DMS153 (cell line): ENCODE measurements around the gene WDR18.

ENCODE experiments used
- DNase-seq: peaks from one replicate; lab custom pipeline; 2025; lab: John Stamatoyannopoulos, UW

WDR18 gene

GRCh38 chr19:964761-965694, 19.1 kb upstream of the WDR18 start:
- no peak for DNase-seq

- no peak for DNase-seq
These were observed 17.6 kb upstream of the WDR18 start for GRCh38 chr19:966485-967088.

GRCh38 chr19:970695-971094, 13.4 kb upstream of the WDR18 start:
- no peak for DNase-seq

- no peak for DNase-seq
These were observed 12.3 kb upstream of the WDR18 start for GRCh38 chr19:971795-972194.

GRCh38 chr19:972281-972680, 11.9 kb upstream of the WDR18 start:
- DNase-seq = no peak

DNA sequence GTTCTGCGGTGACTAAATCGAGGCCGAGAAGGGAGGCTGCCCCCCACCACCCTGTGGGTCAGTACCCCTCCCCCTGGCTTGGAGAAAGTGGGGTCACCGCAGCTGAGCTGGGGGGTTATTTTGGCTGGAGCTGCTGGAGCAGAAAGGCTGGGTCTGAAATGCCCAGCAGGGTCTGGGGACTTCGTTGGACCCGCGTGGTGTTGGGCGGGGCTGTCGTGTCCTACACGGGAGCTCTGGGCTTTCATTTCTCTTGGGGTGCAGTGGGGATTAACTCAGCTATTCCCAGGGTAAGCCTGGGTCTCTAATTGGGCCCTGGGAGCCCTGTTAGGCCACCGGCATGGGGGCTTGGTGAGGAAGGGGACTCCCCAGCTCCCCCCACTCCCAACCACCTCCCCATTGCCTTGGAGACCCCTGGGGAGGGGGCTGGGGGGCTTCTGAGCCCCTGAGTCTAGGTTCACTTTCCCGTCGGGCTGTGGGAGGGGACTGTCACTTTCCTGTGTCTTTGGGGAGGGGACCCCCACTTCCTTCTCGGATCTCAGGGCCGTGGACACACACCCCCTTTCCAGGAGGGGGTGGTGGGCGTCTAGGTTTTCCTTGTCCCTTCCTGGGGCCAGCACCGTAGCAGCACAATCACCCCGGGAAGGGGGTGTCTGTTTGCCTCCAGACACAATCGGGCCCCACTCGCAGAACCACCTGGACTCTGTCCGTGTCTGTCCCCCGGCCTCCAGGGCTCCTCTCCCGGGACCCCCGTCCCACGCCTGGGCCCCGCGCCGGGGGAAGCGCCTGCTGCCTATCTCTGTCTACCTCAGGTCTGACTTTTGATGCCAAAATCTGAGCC, 10.2 kb upstream of the WDR18 start:
- DNase-seq = no peak

DNA sequence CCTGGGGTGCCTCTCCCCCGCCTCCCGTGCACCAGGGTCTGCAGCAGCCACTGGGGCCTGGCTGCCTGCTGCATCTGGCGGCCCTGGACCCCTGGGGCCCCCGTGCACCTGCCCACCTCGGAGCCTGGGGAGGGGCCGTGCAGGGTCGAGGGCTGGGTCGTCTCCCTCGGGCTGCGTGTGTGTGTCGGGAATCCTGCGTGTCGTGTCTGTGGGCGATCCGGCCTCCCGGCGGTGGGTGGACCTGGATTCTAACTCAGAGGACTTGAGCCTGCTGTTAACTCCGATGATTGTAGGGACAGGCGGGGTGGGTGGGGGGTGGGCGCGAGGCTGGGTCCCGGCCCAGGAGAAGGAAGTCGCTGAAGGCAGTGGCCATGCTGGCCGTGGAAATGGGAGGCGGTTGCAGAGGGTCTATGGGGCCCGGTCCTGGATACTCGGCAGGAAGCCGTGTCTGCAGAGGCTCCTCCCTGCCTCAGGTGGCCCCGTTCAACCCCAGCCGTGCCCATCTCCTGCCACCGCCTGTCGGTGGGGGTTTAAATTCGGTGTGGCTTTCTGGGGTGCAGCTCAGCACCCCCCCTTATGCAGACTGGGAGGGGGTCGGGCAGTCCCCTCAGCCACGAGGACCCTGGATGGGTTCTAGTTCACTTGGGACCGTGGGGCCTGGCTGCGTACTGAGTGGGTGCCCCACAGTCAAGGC, 9.4 kb upstream of the WDR18 start:
- no peak for DNase-seq

GRCh38 chr19:976476-976875, 7.7 kb upstream of the WDR18 start:
- no peak for DNase-seq

DNA sequence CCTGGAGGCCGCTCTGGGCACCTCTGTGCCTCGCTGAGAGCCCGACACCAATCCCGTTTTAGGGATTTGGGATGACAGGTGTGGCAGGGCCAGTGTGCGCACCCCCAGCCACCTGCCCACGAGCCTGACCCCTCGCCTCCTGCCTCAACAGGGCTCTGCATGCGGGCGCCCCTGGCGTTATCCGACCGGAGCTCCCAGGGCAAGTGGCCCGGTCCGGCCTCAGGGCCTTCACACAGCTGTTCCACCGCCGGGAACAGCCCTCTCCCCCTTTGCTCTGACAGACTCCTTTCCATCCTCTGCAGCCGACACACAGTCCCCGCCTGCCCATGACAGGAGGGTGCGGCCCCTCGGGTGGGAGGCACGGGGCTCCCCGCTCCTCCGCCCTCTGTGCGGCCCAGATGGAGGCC, 7.1 kb upstream of the WDR18 start:
- DNase-seq = no peak

- no peak for DNase-seq
These were observed 4.8 kb upstream of the WDR18 start for GRCh38 chr19:979318-979741.

DNA sequence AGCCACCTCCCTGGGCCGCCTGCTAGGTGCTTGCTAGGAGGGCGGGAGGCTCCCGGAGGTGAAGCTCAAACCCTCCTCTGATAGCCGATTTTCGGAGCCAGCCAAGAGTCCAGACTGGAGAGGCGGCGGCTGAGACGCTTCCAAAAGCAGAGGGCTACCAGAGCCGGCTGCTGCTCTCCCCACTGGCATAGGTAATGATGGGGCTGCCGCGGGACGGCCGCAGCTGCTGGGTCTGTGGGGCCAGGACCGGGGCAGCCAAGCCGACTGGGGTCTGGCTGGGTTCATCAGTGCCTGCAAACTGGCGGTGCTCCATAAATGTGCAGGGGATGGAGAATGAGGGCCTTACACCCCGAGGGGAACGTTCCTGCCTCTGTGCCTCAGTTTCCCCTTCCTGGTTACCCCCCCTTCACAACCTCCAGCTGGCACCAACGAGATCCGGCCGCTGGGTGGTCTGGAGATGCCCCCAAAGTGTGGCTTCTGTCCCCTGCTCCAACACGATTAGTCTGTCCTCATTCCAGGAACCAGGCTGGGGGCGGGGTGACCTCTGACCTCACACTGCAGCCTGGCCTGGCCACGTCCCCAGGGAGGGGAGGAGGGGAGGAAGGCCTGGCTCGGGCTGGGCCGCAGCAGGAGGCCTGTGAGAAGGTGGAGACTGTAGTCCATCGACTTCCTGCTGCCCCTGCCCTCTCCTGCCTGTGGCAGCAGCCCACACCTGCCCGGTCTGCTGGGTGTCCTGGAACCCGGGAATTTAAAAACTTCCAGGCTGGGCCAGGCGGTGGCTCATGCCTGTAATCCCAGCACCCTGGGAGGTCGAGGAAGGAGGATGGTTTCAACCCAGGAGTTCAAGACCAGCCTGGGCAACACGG, 3.8 kb upstream of the WDR18 start:
- no peak for DNase-seq

GRCh38 chr19:982567-983170, 1.5 kb upstream of the WDR18 start:
- DNase-seq = no peak

DNA sequence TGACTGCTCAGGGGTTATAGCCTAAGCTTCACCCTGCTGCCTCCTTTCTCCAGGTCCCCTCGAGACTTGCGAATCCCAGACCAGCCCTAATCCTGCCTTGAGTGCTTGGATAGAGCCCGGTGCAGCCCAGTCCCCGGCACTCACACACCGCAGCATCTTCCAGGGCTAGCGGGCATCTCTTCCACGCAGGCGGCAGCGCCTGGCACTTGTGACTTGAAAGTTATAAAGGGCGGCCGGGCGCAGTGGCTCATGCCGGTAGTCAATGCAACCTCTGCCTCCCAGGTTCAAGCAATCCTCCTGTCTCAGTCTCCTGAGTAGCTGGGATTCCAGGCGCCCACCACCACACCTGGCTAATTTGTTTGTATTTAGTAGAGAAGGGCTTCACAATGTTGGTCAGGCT, 1.9 kb downstream of the WDR18 start:
- no peak for DNase-seq

GRCh38 chr19:988081-988480, 3.9 kb downstream of the WDR18 start:
- DNase-seq = no peak

DNA sequence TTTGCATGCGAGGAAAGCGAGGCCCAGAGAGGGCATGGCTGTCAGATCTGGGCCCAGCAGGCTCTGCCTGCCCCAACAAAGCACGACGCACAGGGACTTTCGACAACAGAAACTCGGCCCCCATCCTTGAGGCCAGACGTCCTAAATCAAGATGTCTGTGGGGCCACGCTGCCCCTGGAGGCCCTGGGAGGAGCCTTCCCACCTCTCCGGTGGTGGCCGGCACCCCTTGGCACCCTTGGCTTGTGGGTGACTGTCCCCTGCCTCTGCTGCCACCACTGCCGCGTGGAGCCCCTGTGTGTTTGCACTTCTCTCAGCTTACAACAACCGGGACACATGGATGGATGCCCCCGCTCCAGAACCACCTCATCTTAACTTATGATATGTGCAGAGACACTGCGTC, 4.4 kb downstream of the WDR18 start:
- DNase-seq = no peak

- DNase-seq = no peak
These were observed 5.4 kb downstream of the WDR18 start for GRCh38 chr19:989381-990081.

DNA sequence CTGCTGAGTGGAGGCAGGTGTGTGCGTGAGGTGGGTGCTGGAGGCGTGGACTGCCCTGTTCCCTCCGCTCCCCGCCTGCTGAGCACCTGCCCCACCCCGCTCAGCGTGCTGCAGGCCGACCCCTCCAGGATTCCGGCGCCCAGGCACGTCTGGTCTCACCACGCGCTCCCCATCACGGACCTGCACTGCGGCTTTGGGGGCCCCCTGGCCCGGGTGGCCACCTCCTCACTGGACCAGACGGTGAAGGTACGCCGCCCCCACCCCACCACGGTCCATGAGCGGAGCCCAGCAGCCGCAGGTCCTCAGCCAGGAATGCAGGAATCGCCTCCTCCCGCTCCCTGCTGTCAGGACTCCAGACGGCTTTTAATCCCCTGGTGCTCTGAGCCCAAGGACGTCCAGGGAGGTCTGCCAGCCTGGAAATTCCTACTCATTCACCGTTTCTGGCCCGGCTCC, 6.0 kb downstream of the WDR18 start:
- DNase-seq = no peak

GRCh38 chr19:990746-991145, 6.6 kb downstream of the WDR18 start:
- no peak for DNase-seq

- DNase-seq = no peak
These were observed 7.2 kb downstream of the WDR18 start for GRCh38 chr19:991174-991931.
